Stimulated activated CD4-positive, alpha-beta T cell treated with anti-CD3 and anti-CD28 coated beads, Interleukin-1b, Interleukin-23, amount 100 ng/mL, for 4 hours (primary cell): ENCODE results near the gene CRYBG2.
"Not testable (repeated sequence)": the region's sequence is repeated elsewhere in the genome, so short reads cannot be mapped to it uniquely, and the experiment has no call there.

Experiments
- DNase-seq, 2 donors: peaks; one replicate each; pipeline ENCODE4 v3.0.0-alpha.2; 2020; ENCODE audit warnings: low read depth in 2 of 2

CRYBG2 gene, protein sequence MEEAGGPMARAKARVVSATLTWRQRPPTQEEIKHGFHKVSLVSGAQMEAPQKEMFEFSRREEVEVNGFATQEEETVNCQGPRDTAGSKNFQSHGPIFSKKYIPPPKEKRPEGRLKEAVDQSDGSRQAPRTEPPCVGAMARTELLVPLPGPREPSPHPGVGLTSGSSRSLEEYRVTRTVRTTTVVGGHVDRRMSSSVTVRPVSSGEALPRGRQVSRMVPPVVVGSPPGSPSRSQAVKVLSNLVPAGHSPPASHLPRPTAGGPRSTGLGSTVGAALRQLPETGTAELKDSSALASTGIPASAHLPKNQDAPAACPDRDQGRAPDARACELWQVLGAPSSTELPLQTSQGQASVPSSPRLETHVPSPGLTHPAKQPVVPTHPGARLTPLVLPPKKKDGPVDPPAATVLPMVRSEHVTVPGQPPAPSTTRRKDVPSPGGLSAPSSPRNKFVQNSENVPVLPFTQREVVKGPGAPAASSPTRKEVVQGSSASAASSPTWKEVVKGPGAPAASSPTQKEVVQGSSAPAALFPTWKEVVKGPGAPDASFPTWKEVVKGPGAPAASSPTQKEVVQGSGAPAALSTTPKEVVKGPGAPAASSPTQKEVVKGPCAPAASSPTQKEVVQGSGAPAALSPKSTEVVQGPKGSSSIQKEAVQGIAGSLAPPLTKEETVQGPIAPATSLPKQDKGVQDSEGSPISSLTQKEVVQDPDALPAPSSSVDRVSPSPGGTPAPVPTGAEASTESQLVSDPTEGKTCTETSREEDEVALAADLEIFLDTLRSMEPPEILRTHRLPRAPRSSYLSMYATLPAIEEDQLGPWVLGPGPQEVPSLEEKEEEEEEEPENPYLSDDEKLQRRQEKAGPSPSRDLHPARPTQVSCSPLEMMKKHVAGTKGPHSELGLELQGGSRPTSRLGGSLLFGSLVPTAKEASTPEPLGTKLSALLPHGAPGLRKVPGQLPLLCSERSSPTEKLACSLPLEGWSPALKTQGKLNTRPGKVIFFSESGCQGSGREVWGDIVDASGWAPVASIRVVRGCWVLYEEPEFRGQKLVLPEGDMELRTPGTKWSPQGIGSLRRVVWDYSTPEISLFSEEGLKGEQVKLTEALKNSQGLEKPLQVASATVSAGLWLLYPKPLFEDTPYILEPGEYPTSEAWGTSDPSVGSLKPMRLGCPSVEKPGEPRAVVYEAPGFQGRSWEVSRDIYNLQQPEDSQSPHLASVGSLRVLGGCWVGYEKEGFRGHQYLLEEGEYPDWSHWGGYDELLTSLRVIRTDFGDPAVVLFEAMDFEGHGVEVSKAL (N-terminal part only)

DNA sequence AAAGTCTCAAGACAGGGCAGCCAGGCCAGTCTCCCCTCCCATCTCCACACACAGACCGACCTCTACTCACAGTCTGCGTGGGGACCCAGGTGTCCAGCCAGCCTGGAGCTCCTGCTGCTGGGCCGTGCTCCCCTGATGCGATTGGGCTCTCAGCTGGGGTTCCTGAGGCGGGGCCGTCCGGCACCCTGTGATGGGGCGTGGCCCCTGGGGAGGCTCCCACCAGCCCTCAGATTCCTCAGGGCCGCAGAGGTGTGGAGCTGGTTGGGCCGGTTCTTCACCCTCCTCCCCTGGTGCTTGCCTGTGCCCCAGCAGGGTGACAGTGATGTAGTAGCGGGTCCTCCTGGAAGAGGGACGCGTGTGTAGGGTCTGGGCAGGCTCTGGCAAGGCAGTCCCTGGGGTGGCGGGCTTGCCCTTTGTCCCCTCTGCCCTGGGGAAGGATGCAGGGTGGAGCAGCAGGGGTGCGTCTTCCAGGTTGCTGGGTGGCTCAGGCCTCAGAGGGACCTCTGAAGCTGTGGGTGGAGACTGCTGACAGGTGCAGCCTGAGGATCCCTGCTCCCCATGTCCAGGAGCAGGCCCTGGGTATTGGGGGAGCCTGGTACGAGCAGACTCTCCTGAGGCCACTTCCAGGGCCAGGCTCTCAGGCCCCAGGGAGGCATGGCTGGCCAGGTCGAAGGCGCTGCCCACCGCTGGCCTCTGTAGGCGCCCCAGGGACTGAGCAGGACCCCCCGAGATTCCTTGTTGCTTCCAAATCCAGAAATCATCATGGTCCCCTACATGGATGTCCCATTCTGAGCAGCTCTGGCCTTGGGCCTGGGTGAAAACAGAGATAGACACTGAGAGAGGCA lies at the start of gene CRYBG2:
Gene CRYBG2 (minus strand): TSS at position 155 of the 845 bp plus-strand sequence. CDS start 7,473 bp downstream, outside the sequence.
- DNase-seq, result no peak

DNA sequence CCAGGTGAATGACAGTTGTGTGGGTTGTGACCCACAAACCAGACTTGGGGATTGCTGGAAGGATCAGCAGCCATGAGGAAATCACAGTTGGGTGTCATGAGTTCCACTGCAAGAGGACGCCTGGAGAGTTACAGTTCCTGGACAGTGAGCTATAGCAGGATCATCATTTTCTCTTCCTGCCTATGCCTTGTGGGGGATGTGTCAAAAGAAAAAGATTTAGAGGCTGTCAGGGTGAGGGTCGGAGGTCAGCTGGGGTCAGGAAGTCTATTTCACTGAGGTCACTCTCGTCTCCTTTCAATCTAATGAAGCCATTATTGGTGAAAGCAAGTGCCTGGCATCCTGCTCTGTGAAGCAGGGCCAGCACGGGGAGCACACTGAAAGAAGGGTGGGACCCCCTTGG lies 49.7 kb upstream of the CRYBG2 start:
- DNase-seq, result no peak

DNA sequence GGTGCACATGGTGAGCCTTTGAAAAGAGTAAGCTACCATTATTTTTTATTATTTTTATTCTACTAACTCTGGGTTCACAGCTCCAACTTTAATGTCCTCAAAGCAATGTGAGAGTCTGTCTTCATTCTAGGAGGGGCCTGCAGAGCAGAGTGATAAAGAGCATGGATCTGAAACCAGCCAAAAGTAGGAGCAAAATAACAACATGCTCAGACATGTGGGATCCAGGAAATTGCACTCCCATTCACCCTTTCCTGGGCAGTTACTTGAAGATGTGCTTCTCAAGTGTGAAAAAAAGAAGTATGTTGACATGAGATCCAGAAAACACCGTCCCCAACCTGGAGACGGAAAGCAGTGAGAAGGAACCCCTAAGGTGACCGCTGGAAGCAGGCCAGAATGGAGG lies 48.0 kb upstream of the CRYBG2 start:
- DNase-seq, result no peak

DNA sequence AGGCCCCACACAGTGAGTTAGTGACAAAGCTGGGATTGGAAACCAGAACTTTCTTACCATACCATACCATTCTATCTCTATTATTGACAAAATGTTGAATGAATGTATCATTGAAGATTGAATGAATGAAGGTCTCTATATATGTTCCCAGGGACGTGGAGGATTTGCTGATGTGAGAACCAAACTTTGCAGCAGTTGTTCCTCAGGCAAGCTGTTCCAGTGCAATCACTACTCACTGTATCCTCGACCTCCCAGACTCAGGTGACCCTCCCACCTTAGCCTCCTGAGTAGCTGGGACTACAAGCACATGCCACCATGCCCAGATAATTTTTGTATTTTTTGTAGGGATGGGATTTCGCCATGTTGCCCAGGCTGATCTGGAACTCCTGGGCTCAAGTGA lies 45.1 kb upstream of the CRYBG2 start:
- no peak for DNase-seq

DNA sequence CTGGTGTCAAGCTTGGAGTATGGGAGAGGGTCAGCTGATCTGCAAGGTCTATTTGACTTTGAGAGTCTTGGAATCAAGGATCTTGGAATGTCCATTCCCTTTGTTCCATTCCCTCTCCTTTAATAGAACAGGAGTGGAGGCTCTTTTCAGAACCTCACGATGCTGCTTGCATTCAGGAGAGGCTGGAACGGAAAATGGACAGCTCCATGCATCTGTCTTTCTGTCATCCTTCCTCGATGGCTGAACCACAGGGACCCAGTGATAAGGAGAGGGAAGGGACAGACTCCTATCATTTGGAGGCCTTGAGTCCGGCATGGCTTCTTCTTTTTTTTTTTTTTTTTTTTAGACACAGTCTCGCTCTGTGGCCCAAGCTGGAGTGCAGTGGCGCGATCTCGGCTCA lies 41.8 kb upstream of the CRYBG2 start:
- no peak for DNase-seq

DNA sequence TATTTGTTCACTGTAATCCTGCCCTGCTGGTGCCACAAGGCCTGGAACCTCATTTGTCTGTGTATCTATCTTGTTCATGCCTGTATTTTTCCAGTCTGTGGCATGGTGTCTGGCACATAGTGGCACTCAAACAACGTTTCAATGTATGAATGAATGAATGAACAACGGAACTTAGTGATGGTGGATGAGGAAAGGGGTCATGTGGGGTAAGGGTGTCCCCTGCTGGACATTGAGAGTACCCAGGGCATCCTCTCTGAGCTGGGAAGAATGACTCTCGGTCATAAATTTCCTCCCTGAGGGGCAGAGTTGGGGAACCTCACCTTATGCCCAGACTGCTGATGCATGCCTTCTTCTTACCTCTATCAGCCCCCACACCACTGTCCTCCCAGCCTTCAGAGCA lies 37.5 kb upstream of the CRYBG2 start:
- DNase-seq, result peak in 1 of 2 donors; percentile 15

DNA sequence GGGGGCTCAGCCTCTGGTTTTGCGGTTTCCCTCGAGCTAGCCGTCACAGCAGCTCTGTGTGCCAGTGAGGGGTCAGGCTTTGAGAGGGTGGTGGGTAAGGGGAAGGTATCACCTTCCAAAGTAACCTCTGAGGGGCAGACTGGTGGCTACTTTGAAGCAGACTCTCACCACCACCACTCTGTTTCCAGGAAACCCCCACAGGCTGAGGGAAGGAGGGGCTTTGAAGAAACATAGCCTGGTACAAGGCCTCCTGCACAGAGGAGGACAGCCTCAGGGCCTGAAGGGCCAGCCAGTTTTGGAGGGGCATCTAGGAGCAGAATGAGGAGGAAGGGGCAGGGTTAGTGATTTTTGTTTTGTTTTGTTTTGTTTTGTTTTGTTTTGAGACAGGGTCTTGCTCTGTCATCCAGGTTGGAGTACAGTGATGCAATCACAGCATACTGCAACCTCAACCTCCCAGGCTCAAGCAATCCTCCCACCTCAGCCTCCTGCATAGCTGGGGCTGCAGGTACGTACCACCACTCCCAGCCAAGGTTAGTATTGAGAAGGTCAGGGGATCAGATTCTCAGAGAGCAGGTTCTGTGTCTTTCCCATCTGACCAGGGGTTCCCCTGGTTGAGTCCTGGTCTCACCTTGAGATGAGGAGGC lies 35.8 kb upstream of the CRYBG2 start:
- no peak for DNase-seq

DNA sequence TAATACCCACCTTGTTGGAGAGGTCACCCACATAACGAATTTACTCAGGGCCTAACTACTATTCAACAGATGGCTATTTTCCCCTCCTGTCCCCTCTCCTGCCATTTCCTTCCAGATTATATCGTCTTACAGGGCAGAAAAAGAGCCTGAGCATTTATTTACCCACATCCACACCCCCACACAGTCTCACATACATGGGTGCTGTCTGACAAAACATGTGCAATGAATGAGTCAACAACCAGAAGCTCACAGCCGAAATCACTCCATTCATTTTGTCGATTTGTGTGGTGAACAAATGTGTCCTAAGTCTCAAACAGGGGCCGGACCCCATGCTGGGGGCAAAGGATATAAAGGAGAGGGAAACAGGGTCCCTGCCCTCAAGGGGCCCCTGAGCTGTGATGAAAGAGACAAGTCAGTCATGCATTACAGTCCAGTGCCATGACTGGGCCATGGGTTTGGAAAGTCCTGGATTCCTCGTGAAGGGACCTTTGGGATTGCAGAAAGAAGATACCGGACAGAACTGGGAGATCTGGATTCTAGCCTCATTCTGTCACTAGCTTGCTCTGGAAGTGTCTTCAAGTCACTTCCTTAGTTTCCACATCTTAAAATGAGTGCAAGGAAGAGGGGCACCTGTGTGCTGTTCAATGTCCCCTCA lies 35.0 kb upstream of the CRYBG2 start:
- no peak for DNase-seq

DNA sequence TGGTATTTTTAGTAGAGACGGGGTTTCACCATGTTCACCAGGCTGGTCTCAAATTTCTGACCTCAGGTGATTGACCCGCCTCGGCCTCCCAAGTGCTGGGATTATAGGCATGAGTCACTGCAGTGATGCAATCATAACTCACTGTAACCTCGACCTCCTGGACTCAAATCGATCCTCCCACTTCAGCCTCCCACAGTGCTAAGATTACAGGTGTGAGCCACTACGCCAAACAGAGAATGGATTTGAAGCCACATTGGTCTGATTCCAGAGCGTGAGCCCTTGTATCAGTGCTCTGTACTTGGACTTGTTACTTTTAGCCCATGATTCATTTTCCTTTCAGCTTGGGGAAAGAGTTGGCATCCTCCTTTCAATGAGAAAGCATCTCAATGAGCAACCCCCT lies 33.5 kb upstream of the CRYBG2 start:
- no peak for DNase-seq

DNA sequence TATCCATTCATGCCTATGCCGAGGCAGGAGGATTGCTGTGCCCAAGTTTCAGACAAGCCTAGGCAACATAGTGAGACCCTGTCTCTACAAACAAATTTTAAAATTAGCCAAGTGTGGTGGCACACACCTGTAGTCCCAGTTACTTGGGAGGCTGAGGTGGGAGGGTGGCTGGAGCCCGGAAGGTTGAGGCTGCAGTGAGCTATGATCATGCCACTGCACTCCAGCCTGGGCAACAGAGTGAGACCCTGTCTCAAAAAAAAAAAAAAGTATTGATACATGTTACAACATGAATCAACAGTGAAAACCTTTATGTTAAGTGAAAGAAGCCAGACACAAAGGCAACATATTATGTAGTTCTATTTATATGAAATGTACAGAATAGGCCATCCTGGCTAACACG lies 31.1 kb upstream of the CRYBG2 start:
- not testable (repeated sequence) for DNase-seq

DNA sequence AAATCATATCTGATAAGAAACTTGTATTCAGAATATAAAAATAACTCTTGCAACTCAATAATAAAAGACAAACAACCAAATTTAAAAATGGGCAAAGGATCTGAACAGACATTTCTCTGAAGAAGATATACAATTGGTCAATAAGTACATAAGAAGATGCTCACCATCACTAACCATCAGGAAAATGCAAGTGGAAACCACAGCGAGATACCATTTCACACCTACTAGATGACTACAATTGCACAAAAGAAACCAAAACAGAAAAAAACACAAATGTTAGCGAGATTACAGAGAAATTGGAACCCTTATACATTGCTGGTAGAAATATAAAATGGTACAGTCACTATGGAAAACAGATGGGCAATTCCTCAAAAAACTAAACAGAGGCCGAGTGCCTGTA lies 30.1 kb upstream of the CRYBG2 start:
- no peak for DNase-seq

DNA sequence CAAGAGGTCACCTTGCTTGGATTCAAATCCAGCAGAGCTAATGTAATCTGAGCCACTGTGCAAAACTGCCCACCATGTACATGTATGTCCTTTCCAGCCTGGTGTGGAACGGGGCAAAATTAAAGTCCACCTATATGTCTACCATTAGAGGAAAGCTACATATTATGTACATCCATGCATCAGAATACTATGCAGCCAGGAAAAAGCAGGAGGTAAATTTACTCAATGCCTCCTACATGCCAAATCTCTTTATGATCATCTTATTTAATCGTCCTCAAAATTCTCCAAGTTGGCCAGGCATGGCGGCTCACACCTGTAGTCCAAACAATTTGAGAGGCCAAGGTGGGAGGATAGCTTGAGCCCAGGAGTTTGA lies 24.9 kb upstream of the CRYBG2 start:
- no peak for DNase-seq

DNA sequence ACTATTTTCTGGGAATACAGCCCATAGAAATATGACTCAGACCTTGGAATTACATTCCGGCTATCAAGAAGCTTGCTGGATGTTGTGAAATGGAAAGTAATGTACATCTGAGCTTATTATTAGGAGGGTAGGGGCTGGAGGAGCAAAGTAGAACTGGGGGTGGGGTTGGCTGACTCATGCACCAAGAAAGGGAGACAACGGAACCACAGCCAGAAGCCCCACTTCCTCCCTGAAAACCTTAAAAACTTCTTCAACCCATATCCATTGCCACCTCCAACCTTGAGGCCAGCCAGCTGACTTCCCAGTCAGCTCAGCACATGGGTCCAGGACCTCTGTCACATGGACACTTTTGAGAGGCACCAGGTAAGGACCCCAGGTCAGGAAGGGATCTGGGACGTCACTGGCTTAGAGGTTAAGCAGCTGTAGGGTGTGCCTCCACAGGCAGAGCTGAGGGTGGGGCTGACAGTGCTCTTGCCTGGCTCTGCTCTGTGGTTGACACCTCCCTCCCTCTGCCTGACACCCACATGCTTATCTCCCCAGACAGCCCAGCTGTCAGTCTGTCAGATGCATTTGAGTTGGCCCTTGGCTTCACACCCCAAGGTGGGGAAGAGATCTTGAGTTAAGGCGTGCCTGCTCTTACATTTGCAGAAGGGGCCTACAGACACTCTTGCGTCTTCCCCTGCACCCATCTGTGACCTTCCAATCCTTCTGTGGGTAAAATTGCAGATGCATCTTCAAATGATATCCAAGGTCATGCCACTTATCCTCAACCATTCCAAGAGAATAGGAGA lies 24.4 kb upstream of the CRYBG2 start:
- DNase-seq, result peak; percentile 32 to 62

DNA sequence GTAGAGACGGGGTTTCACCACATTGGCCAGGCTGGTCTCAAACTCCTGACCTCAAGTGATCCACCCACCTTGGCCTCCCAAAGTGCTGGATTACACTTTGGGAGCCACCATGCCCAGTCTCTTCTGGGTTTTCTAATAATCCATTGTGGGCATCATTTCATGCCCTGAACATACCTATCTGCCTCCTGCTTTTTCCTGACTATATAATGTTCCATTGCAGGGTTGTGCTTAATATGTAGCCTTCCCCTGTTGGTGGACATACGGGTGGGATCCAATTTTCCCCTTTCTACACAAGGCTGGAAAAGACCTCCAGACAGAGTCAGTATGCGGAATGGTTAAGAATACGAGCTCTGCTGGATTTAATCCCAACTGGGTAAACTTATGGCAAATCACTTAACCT lies 22.1 kb upstream of the CRYBG2 start:
- no peak for DNase-seq

DNA sequence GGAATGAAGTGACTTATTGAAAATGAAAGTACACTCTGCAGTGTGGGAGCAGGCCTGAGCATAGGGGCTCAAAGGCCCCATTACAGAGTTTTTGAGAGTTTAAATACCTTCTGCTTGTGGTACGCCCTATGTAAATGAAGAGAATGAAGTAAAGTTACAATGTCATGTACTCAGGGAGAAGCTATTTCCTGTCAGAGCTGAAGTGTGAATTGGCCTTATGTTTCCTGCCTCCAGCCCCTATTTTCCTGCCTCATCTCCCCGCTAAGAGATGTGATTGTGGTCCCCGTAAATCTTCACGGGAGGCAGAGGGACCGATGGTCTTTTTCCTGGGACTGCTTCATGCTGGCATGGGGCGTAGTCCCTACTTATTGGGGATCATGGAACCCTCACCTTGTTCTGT lies 21.2 kb upstream of the CRYBG2 start:
- no peak for DNase-seq

DNA sequence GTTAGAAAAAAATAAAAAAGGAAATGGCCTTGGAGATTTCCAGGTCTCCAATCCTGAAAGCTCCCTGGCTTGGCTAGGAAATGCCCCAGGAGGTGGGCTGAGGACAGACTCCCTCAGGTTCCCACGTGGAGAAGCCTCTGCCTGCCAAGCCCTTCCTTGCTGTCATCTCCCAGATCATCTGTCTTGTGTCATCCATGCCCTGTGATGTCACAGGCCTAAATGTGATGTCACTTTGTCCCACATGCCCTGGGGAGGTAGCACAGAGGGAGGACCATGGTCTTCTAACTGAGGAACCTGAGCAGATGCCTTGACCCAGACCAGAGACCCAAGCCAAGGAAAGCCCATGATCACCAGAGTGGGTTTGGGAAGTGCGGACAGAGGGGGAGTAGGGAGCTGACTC lies 20.4 kb upstream of the CRYBG2 start:
- DNase-seq, result not testable (repeated sequence)

DNA sequence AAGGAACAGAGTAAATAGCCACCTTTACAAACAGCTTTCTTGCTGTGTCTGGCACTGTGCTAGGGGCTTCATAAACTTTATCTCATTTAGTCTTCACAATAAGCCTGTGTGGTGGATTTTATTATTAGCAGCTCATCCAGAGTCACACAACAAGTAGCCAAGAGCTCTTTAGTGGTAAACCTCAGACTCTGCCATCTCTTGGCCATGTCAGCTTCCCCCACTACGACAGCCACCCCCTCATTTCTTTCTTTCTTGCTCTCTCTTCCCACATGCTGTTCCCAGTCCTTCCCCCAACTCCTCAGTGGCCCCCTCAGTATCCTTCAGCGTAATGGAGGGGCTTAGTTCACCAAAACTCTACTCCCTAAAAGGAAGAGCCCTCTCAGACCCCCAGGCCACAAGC lies 19.9 kb upstream of the CRYBG2 start:
- DNase-seq, result no peak

DNA sequence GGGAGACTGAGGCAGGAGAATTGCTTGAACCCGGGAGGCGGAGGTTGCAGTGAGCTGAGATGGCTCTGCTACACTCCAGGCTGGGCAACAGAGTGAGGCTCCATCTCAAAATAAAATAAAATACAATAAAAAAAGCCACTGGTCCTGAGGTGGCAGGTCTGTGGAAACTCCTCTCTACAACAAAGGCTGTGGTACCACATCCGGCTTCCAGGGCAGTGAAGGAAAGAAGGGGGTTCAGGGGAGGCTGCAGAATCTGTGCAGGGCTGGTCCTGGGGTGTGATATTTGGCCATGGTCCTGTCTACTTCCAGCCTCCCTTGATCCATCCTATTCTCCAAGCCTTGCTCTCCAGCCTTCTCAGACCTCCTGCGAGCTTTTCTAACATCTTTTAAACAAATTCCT lies 19.4 kb upstream of the CRYBG2 start:
- DNase-seq, result no peak

DNA sequence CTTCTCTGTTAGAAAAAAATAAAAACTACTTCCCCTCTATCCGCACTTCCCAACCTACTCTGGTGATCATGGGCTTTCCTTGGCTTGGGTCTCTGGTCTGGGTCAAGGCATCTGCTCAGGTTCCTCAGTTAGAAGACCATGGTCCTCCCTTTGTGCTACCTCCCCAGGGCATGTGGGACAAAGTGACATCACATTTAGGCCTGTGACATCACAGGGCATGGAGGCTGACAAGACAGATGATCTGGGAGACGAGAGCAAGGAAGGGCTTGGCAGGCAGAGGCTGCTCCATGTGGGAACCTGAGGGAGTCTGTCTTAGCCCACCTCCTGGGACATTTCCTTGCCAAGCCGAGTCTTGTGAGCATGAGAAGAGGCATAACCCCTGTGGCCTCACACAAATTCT lies 18.7 kb upstream of the CRYBG2 start, which contains the start of gene ZNF683:
Gene ZNF683 (minus strand): TSS at position 140 of the 400 bp plus-strand sequence. CDS start 4,179 bp downstream, outside the sequence.
- DNase-seq, result not testable (repeated sequence)
